Inferior parietal cortex (tissue), 1 donor: ENCODE measurements around the gene VPS41.

Source experiments
- DNase-seq: peaks from one replicate; pipeline ENCODE4 v3.0.0-alpha.2; 2016; ENCODE audit errors: extremely low spot score

VPS41 gene

DNA sequence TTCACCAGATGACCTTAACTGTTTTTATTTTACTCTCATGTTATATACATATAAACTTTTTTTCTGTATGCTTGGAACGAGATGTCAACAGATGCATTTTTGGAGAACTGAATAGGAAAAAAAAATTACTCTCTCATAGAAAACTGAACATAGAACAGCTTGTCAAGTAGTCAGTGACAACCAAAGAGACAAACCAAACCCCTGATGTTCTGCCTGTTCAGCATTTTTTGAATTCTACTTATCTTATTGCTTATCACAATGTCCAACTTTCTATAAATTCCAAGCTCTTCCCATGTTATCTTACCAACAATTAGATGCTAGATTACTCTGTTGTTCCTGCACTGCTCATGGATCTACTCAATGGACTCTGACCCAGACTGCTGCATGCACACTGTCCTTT, 95.2 kb downstream of the VPS41 start:
- no peak for DNase-seq

DNA sequence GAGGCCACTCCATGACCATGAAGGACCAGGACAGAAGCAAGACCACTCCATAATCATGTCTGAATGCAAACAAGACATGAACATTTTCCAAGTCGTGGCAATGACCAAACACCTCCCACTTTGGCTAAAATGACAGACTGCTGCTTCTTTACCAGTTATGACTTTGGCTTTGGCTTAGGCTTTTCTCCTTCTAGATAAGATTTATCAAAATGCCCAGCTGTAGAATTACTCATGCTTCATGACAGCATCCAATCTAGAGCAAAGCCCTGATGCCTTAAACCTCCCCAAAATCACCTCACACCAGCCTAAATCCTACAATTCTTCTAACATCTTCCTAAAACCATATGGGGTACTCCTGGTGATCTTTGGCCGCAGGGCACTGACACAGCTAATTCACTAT, 102.1 kb downstream of the VPS41 start:
- DNase-seq: no peak

DNA sequence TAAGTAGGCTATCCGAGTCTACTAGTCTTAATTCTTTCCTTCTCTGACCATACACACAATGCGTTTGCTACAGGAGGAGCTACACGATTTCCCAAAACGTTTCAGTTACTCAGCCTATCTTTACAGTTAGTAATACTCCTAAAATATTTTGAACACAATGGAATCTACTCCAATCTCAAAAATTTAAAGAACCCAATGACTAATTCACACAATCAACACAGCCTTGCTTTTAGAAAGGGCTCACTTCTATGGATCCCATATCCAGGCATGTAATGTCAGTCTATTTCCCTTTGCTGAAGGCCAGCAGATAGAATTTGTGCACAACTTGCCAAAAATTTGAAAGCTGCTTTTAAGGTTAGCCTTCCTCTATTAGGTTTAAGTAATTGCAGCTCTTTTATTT, 107.2 kb downstream of the VPS41 start:
- DNase-seq: no peak

DNA sequence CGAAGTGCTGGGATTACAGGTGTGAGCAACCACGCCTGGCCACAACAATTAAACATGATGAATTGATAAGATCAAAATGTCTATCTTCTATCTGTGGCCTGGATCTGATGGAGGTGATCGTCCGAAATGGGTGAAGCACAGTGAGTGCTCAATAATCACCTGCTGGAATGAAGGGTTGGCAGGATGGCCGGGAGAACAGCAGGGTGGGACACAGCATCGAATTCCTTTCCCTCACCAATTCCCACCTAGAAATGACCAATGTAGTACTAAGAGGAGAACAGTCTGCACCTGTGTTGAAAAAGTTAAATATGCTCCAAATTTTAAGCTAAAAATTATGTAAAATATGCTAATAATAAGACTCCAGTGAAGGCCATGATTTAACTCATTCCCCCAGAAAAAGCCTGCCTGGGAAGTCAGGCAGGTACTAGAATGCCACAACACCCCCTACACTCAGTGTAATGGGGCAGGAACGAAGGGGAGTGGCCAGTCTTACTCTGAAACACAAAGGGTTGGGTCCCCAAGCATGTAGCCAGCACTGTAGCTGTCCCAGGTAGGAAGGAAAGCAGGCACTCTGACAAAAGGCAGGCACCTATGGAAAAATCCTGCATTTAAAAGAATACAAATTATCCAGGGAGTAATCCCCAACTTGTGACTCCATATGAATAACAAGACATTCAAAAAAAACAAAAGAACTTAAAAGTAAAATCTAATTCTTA, 110.3 kb downstream of the VPS41 start:
- no peak for DNase-seq

DNA sequence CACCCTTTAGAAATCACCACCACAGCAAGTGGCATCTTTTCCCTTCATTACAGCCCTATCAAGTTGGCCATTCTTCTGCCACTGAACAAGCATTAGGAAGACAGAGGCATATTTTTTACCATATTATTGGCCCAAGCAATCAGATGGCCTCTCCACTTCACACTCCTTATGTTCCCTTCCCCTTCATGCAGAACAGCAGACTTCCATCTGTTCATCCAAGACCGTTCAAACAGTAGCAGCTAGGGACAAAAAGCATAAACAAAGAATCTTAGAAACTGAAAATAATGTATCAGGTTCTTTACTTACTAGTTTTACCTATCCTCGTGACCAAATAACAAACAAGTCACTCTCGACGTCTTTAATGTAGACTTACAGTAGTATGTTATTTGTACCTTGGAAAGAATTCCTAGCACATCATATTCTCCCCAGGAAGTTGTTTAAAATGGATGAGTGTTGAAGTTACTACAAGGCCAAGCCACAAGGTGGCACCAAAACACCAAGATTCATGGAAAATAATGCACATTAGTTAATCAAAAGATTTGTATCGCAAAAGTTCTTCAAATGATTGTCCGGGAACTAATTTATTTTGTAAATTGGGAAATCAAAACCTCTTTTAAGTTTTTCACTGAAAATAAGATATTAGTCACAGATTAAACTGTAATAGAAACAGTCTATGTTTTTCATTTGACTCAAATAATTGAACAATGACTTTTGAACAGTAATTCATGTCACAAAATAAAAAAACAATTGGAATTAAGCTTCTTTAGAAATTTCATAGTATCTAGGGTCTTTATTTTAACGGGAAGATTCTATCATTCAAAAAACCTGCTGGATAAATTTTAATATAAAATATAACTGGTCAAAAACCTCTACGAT, 112.1 kb downstream of the VPS41 start:
- peak; percentile 93 for DNase-seq

DNA sequence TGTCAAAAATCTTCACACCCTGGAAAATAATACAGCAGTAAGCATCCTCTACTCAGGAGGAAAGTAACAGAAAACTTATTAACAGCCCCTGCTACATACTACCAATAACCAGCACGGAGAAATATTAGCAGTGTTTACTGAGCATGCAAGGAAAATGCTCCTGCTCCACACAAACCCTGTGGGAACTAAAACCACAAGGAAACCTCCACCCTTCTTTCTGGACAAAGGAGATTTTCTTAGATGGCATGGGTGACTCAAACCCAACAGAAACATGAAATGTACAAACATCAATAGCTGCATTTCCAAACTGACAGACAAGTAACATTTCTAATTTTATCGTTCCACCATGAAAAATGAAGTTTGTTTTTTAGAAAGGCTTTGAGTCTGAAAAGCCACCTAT, 113.4 kb downstream of the VPS41 start:
- no peak for DNase-seq

DNA sequence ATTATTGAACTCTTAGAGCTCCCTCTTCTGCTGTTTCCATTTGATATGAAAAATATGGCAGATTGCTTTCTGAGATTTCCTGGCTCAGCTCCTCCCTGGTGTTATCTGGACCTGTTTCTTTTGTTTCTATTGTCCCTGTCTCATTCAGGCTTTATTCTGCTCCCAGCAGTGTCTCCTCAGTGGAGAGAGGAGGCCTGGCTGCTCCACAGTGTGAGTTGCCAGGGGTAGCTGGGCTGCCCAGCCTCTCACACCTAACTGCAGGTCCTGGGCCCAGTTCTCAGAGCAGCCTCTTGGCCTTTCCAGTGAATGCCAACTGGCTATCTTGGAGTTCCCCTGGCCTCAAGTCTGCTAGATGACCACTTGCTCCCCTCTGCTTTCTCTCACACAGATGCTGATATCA, 127.0 kb downstream of the VPS41 start:
- DNase-seq: no peak

DNA sequence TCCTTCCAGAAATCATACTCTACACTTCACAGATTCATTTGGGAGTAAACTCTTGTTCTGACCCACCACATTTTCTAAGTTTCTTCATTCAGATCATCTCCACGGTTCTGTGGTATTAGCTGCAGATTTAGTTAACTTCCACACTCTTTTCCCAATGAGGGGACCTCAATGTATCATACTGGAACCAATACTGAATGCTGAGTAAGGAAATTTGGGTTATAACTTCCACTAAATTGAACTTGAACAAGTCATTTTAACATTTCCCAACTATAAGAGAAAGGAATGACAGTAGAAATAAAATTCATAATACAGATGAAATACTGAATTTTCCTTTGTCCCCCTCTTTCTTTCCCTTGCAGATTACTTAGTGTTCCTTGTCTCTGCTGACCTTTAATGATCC, 131.4 kb downstream of the VPS41 start:
- DNase-seq: no peak

DNA sequence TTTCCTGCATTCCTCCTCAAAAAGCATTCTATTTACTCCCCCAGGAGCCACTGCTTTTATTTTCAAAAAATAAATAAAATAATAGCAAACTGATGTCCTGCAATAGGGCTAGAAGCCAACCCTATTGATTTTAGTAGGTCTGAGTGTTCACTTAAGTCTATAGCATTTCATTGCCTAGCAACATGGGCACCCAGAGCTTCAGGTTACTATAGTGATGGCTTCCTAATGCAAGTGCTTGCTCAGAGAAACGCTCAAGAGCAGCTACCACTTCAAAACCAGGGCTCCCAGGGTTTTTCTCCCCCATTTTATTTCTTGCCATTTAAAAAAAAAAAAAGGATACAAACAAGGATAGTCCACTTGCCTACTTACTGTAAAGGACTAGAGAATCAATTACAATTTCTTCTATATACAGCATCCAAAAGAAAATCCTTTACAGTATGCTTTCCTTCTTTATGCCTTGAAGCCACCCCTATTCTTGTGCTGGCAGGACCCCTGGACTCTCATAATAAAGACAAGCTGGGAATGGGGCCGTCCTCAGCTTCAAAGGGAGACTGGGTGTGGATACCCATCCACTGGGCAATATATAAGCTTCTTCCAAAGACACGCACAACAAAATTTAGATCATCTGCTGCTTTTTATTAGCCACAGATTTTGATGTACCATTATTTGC, 133.3 kb downstream of the VPS41 start:
- DNase-seq: no peak

DNA sequence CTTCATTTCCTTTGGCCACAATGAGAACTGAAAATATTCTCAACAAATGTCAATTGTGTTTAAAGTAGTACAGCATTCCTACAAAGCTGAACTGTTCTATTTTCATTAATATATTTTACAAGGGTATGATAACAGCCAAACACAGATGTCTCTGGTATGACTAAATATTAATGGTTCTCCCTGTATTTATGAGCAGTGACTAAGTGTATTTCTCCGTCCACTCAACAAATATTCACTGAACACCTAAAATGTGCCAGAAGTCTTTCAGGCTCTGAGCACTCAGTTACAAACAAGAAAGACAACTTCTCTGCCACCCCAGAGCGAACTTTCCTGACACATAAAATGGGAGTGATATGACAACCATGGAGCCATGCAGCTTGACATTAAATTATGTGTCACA, 135.6 kb downstream of the VPS41 start:
- DNase-seq: no peak

DNA sequence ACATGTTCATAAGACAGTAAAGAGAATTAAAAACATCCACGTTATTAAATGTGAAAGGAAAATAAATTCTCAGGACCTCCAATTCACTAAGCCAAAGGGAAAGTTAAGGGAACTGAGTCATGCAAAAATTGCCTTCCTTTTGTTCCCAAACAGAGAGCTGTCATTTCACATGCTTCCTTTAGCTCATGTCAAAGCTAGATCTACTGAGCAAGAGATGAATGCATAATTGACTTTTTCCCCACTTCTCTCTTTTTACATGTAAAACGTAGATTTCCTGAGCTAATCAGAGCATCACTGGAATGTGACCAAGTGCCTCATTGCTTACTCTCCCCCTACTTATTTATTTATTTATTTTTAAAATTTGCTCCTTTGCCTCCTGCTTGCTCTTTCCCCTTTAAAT, 148.8 kb downstream of the VPS41 start:
- DNase-seq: no peak

DNA sequence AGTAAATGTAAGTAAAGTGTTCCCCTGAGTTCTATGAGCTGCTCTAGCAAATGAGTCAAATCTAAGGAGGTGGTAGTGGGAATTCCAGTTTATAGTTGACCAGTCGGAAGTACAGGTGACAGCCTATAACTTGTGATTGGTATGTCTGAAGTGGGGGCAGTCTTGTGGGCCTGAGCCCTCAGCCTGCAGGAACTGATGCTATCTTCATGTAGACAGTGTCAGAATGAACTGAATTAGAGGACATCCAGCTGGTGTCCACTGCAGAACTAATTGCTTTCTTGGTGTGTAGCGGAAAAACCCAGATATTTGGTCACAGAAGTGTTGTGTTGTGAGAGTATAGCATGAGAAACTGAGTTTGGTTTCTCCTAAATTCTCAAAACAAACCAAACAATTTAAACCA, 150.0 kb downstream of the VPS41 start:
- DNase-seq: no peak

DNA sequence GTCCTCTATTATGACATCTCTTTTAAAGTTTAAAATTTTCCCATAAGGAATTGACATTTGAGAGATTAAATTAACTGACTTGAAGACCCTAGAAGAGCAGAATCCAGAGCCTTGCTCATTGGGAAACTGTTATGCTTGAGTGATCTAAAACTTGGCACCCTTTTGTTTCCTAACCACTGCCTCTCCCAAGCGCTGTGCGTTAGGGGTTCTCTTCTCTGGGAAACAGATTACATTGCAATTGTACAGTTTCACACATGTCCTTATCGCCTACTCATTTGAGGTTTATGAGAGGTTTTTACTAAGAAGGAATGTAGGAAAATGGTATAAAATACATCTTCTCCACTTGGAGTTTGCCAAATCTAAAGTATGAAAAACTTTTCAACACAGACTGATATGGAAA, 151.1 kb downstream of the VPS41 start:
- DNase-seq: no peak

DNA sequence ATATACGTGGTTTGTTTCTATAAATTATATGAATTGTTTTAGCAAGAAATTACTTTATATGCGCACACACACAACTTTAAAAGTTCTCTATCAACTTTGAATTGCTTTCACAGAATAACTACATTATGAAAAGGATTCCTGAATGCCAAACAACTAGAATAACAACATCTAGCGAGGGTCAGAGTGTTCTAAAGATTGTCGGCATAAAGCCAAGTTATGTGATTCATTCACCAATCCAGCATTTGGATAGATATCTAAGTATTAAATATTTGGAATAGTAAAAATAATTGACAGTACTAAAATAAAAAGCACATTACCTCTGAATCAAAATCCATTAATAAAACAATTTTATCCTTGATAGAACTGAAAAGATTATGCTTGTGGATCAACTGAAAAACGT, 152.5 kb downstream of the VPS41 start:
- DNase-seq: no peak

DNA sequence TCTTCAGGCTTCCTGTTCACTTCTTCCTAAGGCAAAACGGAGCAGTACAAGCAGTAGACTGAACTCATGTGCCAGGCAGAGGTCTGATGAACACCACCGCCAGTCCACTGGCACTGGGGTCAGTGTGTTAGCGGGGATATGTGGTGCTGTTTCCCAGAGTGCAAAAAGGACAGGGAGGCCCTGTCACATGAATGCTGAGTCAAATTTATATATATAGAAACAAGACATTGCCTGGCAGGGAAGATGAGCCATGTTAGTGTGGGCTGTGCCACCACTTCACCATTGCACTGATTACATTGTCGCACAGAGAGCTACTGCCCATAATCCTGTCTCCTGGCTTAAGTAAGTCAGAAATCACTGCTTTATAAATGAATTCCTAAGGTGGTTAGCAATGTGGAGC, 155.6 kb downstream of the VPS41 start:
- DNase-seq: no peak

DNA sequence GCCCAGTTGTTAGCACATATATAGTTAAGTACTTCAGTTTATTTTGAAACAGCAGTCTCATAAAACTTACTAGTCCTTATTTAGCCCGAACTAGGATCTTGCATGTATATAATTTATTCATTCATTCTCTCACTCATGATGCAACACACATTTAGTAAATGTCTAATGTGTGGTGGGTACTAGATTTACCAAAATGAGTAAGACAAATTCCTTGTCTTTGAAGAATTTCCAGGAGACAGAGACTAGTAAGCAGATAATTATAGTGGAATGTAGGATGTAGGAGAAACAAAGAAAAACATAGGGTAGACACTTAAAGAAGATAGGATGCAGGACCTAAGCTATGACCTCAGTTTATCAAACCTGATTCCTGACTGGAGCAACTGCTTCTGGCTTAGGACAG, 157.6 kb downstream of the VPS41 start:
- no peak for DNase-seq

DNA sequence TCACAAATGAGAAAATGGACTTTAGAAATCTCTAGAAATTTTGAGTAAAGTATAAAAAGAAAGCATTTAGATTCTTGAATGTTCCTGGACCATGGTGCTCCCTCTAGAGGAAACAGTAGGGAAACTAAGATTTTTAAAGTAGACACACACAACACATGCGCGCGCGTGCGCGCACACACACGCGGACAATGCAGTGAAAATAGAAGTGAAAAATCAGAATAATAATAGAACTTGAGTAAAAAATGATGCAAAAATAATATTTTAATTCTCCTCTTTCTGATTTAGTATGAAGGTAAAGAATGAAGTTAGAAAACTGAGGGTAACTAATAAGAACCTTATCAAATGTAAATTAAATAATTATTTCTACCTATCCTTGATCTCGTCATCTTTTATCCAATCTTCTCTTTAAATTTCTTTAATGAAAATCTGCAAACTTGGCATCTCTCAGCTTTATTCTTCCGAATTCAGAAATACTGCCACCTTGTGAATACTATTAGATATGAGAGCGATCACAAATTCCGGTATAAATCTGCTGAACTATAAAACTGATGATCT, 160.9 kb downstream of the VPS41 start:
- peak; percentile 46 for DNase-seq

DNA sequence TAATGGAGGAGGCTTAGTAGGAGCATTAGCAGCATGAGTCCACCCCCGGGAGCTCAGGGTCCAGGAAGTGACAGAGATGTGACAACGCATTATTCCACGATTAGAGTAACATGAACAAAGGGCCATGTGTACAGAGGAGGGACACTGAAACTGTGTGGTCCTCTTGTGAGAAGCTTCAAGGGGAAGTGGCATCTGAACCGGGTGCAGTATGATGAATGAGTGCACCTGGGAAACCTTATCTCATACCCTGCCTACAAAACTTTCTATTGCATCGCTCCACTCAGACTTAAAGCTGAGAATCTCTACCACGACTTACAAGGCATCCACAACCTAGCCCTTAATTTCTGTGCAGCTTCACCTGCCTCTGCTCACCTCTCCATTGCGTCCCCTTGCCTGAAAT, 162.6 kb downstream of the VPS41 start:
- no peak for DNase-seq

DNA sequence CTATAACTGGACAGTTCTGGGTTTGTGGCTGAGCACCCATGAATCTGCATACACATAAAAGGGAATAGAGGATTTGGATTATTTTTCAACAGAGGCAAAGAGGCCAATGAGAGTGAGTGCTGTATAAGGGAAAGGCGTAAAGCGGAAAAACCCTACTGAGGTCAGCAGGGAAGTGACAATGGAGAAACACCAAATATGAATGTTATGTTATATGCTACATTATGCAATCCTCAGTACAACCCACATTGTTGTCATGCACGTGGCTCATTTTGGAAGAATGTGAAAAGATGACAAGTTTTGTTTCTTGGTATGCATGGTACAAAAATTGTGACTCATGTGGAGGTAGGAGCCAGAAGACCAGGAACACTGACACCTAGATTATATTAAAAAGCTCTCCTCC, 164.2 kb downstream of the VPS41 start:
- peak; percentile 30 for DNase-seq

DNA sequence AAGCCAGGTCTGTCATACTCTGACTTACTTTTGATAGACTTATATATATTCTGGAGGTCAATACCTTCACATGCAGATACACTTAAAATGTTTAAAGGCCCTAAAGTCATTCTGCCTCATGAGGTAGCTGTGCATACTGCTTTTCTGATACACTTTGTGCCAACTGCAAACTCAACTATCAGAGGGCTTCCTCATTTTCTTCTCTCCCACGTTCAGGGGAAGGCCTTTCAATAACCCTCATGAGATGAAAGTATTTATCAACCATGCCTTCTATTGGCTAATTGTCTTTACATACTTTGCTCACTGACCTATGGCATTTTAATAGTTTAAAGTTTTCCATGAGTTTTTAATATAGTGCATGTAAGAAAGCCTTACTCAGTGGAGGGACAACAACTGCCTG, 165.1 kb downstream of the VPS41 start:
- DNase-seq: no peak

DNA sequence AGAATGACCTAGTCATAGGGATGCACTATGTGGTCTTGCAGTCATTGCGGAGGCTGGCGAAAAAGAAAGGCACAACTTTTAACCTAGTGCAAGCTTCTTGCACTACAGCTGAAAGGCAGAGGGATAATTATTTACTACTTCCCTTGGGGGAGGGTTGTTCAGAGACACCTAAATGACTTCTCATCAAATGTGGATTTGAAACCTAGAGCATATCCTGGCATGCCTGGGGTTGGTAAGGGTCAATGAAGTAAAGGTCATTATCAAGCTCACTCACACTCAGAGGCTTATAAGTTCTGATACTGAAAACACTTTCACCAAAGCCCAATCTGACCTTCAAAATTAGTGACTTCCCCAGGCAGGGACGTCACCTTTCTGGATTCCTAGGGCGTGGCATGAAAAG, 168.9 kb downstream of the VPS41 start:
- DNase-seq: no peak

DNA sequence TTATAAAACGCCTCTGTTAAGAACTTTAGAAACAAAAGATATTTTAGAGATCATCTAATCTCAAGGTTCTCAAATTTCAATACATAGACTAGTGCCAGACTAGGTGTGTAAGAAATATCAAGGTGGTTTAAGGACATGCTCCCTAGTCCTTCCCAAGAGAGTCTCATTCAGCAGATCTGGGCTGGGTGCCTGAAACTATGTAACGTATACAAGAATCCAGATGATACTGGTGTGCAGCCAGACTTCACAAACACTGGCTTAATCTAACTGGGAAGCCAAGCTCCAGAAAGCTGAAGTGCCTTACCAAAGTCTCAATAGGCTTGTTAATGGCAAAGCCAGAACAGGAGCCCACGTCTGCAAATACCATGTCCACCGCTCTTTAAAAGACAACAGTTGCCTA, 172.9 kb downstream of the VPS41 start:
- no peak for DNase-seq

DNA sequence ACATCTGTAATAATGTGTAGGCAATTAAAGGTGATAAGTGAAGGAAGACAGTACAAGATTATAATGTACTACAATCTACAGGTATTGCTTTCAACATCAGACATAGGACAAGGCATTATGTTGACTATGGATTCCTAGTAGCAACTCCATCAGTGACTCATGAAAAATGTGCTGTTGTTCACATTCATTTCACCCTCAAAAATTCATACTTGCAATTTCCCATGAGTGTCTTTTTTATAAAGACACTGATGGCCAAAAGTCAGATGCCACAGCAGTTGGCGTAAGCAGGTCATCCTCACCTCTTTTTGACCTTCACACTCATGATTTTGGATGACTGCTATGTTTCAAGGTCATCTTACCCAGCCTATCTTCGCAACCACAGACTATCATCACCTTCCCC, 177.8 kb downstream of the VPS41 start:
- no peak for DNase-seq
